Measurements from ENCODE around the gene ANKAR. TPM values are rescaled to one million over a fixed set of nuclear protein-coding genes. Genes with fewer than 3 reads are reported as not detected.
"Not testable (repeated sequence)": the region's sequence is repeated elsewhere in the genome, so short reads cannot be mapped to it uniquely, and the experiment has no call there.

ANKAR gene
- total RNA-seq, 2 experiments from 2014 or later: 4.0 to 4.8 TPM

DNA sequence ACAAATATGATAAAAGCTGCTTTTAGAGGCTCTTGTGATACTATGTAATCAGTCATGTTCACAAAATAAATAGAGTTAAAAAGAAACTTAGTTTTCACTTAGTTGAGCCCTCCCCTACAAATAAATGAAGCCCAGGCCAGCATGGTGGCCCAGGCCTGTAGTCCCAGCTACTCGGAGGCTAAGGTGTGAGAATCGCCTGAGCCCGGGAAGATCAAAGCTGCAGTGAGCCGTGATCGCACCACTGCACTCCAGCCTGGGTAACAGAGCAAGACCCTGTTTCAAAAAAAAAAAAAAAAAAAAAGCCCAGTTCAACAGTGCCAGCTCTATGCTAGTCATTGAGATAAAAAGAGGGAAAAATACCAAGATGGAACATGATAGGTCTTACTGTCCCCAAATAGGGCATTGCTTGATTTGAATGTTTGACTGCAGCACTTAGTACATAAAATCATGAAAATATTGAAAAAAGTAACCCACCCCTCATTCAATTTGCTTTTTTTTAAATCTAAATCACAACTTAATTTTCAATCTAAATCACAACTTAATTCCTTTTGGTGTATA, 11.7 kb upstream of the ANKAR start:
- CTCF ChIA-PET: interaction anchor here (0.6 to 2.9 kb wide), 3 partner anchors 9 to 13 kb away, joined by 3 to 31 read pairs (median 18); partner anchors contain the start of gene ANKAR
- DNase-seq: no peak
- Mint-ChIP-seq H3K36me3 (ENCODE audit: low read depth) (peaks cover 38% of the 10 kb centered on the region), H3K27ac (peak overlapping the region; percentile 60), H3K27me3 (no peaks in the 10 kb centered on the region), H3K4me1 (peaks cover 47% of the 10 kb centered on the region), H3K4me3 (no peak overlapping the region), H3K9me3 (no peaks in the 10 kb centered on the region)
- POLR2A ChIA-PET: interaction anchor here (0.7 kb wide), 1 partner anchor 11 kb away, joined by 3 read pairs; no protein-coding TSS in a partner anchor

DNA sequence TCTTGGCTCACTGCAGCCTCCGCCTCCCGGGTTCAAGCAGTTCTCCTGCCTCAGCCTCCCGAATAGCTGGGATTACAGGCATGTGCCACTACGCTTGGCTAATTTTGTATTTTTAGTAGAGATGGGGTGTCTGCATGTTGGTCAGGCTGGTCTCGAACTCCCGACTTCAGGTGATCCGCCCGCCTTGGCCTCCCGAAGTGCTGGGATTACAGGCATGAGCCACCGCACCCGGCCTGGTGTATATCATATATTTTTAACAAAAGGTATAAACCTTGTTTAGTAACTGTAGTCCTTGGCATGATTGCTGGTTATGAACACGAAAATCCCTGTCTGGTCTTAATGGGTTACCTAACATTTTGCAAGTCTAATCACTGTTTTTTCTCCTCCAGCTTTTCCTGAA, 11.2 kb upstream of the ANKAR start:
- POLR2A ChIA-PET, DNase-seq, H3K9me3 Mint-ChIP-seq, H3K27ac Mint-ChIP-seq, H3K27me3 Mint-ChIP-seq: not testable (repeated sequence)
- Mint-ChIP-seq H3K4me3 (peak overlapping the region; percentile 17), H3K36me3 (ENCODE audit: low read depth) (peaks cover 43% of the 10 kb centered on the region), H3K4me1 (peaks cover 41% of the 10 kb centered on the region)
- CTCF ChIA-PET: interaction anchor here (0.6 to 2.9 kb wide), 4 partner anchors 9 to 13 kb away, joined by 3 to 18 read pairs (median 8); no protein-coding TSS in a partner anchor

DNA sequence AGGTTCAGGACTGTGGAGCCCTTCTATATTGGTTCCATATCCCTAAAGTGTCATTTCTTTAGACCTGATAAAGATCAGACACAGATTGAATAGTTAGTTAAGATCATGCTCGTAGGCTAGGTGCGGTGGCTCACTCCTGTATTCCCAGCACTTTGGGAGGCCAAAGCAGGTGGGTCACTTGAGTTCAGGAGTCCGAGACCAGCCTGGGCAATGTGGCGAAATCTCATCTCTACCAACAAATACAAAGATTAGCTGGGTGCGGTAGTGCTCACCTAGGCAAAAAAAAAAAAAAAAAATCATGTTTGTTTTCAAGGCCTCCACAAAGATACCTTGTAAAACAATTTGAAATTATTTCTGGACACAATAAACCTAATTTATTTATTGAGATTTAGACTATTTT, 4.6 kb upstream of the ANKAR start:
- ChIA-PET POLR2A (interaction anchor here (0.6 kb wide), 1 partner anchor 120 kb away, joined by 6 read pairs; no protein-coding TSS in a partner anchor), CTCF (interaction anchor here (0.6 to 4.5 kb wide), 3 partner anchors 8 to 227 kb away, joined by 3 to 31 read pairs (median 5); partner anchors contain the start of genes ASNSD1 and OSGEPL1)
- Mint-ChIP-seq H3K4me1 (peaks cover 28% of the 10 kb centered on the region), H3K36me3 (ENCODE audit: low read depth) (peaks cover 57% of the 10 kb centered on the region), H3K27ac (no peak overlapping the region), H3K4me3 (no peak overlapping the region), H3K9me3 (no peaks in the 10 kb centered on the region), H3K27me3 (no peaks in the 10 kb centered on the region)
- DNase-seq: no peak

DNA sequence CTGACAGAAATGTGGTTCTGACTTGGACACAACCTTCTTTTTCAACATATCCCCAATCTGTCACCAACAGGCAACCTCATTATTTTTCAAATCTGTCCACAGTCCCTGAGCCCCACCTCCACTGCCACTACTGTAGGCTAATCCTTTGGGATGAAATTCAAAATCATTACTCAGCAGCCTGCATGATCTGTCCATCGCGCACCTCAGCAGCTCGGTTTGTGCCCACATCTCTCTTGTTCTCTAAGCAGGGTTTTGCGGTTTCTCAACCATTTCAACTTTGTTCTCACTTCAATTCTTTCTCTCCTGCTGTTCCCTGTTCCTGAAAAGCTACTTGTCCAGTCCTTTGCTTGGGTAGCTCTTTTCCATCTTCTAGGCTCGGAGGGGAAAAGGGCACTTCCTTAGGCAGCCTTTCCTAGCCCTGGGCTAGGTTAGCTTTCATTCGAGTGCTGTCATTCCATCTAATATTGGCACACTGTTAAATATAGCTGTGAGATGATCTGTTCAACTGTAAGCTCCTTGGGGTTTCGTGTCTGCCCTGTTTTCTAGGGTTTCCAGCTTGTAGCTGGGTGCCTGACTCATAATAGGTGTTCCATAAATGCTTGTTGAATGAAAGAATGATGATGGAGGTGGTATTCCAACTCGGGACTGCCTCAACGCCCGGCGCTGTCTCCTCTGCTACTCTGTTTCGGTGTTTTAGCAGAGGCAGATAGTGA, 653 bp upstream of the ANKAR start:
- Mint-ChIP-seq H3K4me3 (peak overlapping the region; percentile 86), H3K9me3 (peaks cover 11% of the 10 kb centered on the region), H3K4me1 (peaks cover 29% of the 10 kb centered on the region), H3K36me3 (ENCODE audit: low read depth) (peaks cover 46% of the 10 kb centered on the region), H3K27me3 (no peaks in the 10 kb centered on the region), H3K27ac (peak overlapping the region; percentile 61)
- POLR2A ChIA-PET: interaction anchor here (1.1 kb wide), 1 partner anchor 12 kb away, joined by 3 read pairs; no protein-coding TSS in a partner anchor
- CTCF ChIA-PET: interaction anchor here (0.7 to 4.5 kb wide), 7 partner anchors 9 to 100 kb away, joined by 3 to 31 read pairs (median 4); partner anchors contain the start of genes ASNSD1 and OSGEPL1
- DNase-seq: no peak

DNA sequence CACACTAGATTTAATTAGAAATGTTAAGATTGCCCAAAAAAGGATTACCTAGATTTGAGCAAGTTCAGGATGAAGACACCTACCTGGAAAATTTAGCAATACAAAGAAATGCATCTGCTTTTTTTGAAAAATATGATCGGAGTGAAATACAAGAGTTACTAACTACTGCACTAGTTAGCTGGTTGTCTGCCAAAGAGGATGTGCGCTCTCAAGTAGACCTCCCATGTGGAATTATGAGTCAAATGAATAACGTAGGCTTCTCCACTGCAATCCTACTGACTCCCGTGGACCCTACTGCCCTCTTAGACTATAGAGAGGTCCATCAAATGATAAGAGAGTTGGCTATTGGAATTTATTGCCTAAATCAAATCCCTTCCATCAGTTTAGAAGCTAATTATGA, 2.0 kb downstream of the ANKAR start:
- Mint-ChIP-seq H3K4me3 (no peak overlapping the region), H3K9me3 (peaks cover 14% of the 10 kb centered on the region), H3K27me3 (no peaks in the 10 kb centered on the region), H3K36me3 (ENCODE audit: low read depth) (peaks cover 48% of the 10 kb centered on the region), H3K4me1 (peaks cover 41% of the 10 kb centered on the region), H3K27ac (no peak overlapping the region)
- DNase-seq: no peak
- ChIA-PET POLR2A (no interaction called here), CTCF (interaction anchor here (0.8 to 3.0 kb wide), 6 partner anchors 12 to 24 kb away, joined by 3 to 18 read pairs (median 3); partner anchors contain the start of gene ASNSD1)

GRCh38 chr2:189679226-189679625, 4.8 kb downstream of the ANKAR start:
- CTCF ChIA-PET: interaction anchor here (0.8 kb wide), 1 partner anchor 48 kb away, joined by 3 read pairs; no protein-coding TSS in a partner anchor
- Mint-ChIP-seq H3K27ac (no peak overlapping the region), H3K27me3 (no peaks in the 10 kb centered on the region)

GRCh38 chr2:189681203-189681602, 6.7 kb downstream of the ANKAR start:
- POLR2A ChIA-PET: no interaction called here
- H3K9me3 Mint-ChIP-seq: peaks cover 11% of the 10 kb centered on the region

More at GRCh38 chr2:189679226-189679625, 4.8 kb downstream of the ANKAR start:
- Mint-ChIP-seq H3K9me3 (peaks cover 14% of the 10 kb centered on the region), H3K4me3 (no peak overlapping the region), H3K36me3 (ENCODE audit: low read depth) (peaks cover 39% of the 10 kb centered on the region), H3K4me1 (peaks cover 30% of the 10 kb centered on the region)
- POLR2A ChIA-PET: no interaction called here
- no peak for DNase-seq

DNA sequence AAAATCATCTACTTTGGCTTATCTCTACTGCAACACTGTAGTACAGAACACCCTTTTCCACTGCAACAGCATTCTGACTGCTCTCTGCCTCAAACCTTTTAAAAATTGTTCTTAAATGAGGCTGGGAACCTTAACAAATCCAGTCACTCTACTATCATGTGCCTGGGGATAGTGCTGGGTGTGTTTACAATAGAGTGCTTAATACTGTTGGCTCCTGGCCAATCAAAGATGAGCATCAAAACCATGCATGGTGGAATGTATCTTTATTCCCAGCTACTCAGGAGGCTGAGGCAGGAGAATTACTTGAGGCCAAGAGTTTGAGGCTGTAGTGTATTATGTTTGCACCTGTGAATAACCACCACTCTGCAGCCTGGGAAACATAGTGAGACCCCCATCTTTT, 7.4 kb downstream of the ANKAR start:
- Mint-ChIP-seq H3K27ac (no peak overlapping the region), H3K27me3 (no peaks in the 10 kb centered on the region), H3K36me3 (ENCODE audit: low read depth) (peaks cover 29% of the 10 kb centered on the region), H3K4me3 (no peak overlapping the region), H3K4me1 (peaks cover 25% of the 10 kb centered on the region), H3K9me3 (peaks cover 11% of the 10 kb centered on the region)
- POLR2A ChIA-PET: no interaction called here
- CTCF ChIA-PET: interaction anchor here (0.8 to 2.4 kb wide), 3 partner anchors 9 to 21 kb away, joined by 3 to 6 read pairs (median 4); no protein-coding TSS in a partner anchor
- no peak for DNase-seq

More at GRCh38 chr2:189681203-189681602, 6.7 kb downstream of the ANKAR start:
- Mint-ChIP-seq H3K4me1 (peaks cover 25% of the 10 kb centered on the region), H3K27me3 (no peaks in the 10 kb centered on the region), H3K27ac (no peak overlapping the region), H3K4me3 (no peak overlapping the region), H3K36me3 (ENCODE audit: low read depth) (peaks cover 32% of the 10 kb centered on the region)
- no peak for DNase-seq
- CTCF ChIA-PET: interaction anchor here (0.8 to 2.4 kb wide), 2 partner anchors 9 to 20 kb away, joined by 4 to 6 read pairs; no protein-coding TSS in a partner anchor

DNA sequence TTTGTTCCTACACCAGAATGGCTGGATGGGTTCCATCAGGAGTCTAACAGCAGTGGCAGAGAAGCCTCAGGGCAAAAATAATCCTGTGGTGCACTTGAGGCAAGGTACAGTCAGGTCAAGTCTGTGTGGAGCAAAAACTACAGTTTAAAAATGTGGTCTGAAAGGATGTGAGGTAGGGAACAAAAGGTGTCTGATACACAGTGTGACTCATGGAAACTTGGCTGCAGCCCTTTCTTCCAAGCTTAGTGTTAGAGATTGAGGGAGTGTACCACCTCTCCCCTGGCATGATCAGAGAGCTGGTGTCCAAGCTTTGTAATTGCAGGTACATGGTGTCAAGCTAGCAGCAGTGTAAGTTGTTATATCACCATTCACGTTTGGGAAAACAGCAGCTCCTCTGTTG, 8.9 kb downstream of the ANKAR start:
- H3K4me3 Mint-ChIP-seq: no peak overlapping the region
- peaks cover 19% of the 10 kb centered on the region for H3K36me3 Mint-ChIP-seq (ENCODE audit: low read depth)
- peaks cover 8% of the 10 kb centered on the region for H3K9me3 Mint-ChIP-seq
- ChIA-PET CTCF (interaction anchor here (1.1 to 1.7 kb wide), 4 partner anchors 8 to 12 kb away, joined by 3 to 4 read pairs (median 4); partner anchors contain the start of gene ANKAR), POLR2A (no interaction called here)
- DNase-seq: no peak
- H3K4me1 Mint-ChIP-seq: peaks cover 25% of the 10 kb centered on the region
- no peak overlapping the region for H3K27ac Mint-ChIP-seq
- no peaks in the 10 kb centered on the region for H3K27me3 Mint-ChIP-seq

DNA sequence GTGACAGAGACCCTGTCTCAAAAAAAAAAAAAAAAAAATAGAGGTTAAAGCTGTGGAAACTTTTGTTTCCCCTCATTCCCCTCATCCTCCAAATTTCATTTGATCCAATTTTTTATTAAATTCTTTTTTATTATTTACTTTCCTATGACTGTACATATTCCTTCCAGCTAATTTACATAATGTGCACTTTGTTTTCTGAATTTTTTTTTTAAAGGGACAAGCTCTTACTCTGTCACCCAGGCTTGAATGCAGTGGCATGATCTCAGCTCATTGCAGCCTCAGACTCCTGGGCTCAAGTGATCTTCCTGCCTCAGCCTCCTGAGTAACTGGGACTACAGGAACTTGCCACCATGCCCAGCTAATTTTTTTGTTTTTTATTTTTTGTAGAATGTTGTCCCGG, 10.3 kb downstream of the ANKAR start:
- Mint-ChIP-seq H3K27ac (peak overlapping the region; percentile 11), H3K27me3 (no peaks in the 10 kb centered on the region), H3K4me3 (no peak overlapping the region), H3K4me1 (peaks cover 17% of the 10 kb centered on the region), H3K36me3 (ENCODE audit: low read depth) (peaks cover 8% of the 10 kb centered on the region), H3K9me3 (no peaks in the 10 kb centered on the region)
- no peak for DNase-seq
- CTCF ChIA-PET: interaction anchor here (0.6 to 1.8 kb wide), 3 partner anchors 18 to 390 kb away, joined by 3 to 6 read pairs (median 3); no protein-coding TSS in a partner anchor
- POLR2A ChIA-PET: interaction anchor here (0.6 to 0.7 kb wide), 2 partner anchors 95 to 1159 kb away, joined by 3 to 4 read pairs; no protein-coding TSS in a partner anchor

GRCh38 chr2:189685540-189686229, 11.2 kb downstream of the ANKAR start:
- no peaks in the 10 kb centered on the region for H3K27me3 Mint-ChIP-seq
- H3K9me3 Mint-ChIP-seq: no peaks in the 10 kb centered on the region
- H3K4me3 Mint-ChIP-seq: no peak overlapping the region
- no peak for DNase-seq
- H3K36me3 Mint-ChIP-seq (ENCODE audit: low read depth): peaks cover 2% of the 10 kb centered on the region
- H3K27ac Mint-ChIP-seq: no peak overlapping the region
- ChIA-PET POLR2A (no interaction called here), CTCF (interaction anchor here (1.8 kb wide), 1 partner anchor 25 kb away, joined by 6 read pairs; no protein-coding TSS in a partner anchor)
- peaks cover 9% of the 10 kb centered on the region for H3K4me1 Mint-ChIP-seq

- POLR2A ChIA-PET; H3K4me3 Mint-ChIP-seq; H3K9me3 Mint-ChIP-seq; H3K27me3 Mint-ChIP-seq; CTCF ChIA-PET; H3K4me1 Mint-ChIP-seq; H3K27ac Mint-ChIP-seq; H3K36me3 Mint-ChIP-seq (ENCODE audit: low read depth); DNase-seq: not testable (repeated sequence)
Measured at GRCh38 chr2:189687796-189688195, 13.3 kb downstream of the ANKAR start.
